Panc1 (cell line): ENCODE data around the gene GNE. TPM values are rescaled to one million over a fixed set of nuclear protein-coding genes. Genes with fewer than 3 reads are reported as not detected.

Source experiments
- ATAC-seq: fragments of 200-7000 bp; cut with Tn5 transposase; 2 replicates; pipeline ENCODE4 v1.9.1; 2020; ENCODE audit warnings: mild to moderate bottlenecking, moderate library complexity
- BruUV-seq: library from RNA; stranded (reverse); fragments of 400-500 nt; replicated peaks from 2 replicates; lab custom pipeline; 2021; lab: Mats Ljungman, UMichigan
- CTCF ChIA-PET: fragments of 300-600 bp; sonication (Branson Sonifier 250); formaldehyde crosslinking; loops from one replicate; lab custom pipeline; 2022; ENCODE audit warnings: antibody characterized with exemption; lab: Charles Lee
- POLR2A ChIA-PET: fragments of 300-600 bp; sonication (Branson Sonifier 250); formaldehyde crosslinking; loops from one replicate; lab custom pipeline; 2022; ENCODE audit warnings: antibody characterized with exemption; lab: Charles Lee
- DNase-seq: peaks from one replicate; pipeline ENCODE4 v3.0.0-alpha.2; 2010; ENCODE audit warnings: low read depth, low spot score
- H3K27ac ChIP-seq: 2 replicates; pipeline ENCODE4 v1.5.1; 2011; ENCODE audit warnings: mild to moderate bottlenecking, low read length, inconsistent platforms
- H3K27me3 ChIP-seq: fragments of 200-500 bp; sonication (Bioruptor generic); 2 replicates; pipeline ENCODE4 v1.6.0; 2014; ENCODE audit warnings: low read length, inconsistent platforms; ENCODE audit not compliant: control insufficient read depth, insufficient read depth
- H3K36me3 ChIP-seq: fragments of 200-500 bp; sonication (Bioruptor generic); 2 replicates; pipeline ENCODE4 v1.5.1; 2014; ENCODE audit warnings: inconsistent platforms, mild to moderate bottlenecking, low read length, moderate library complexity; ENCODE audit not compliant: control insufficient read depth, insufficient read depth
- H3K4me1 ChIP-seq: 2 replicates; pipeline ENCODE4 v1.5.1; 2011; ENCODE audit warnings: inconsistent platforms, mild to moderate bottlenecking, low read length, moderate library complexity; ENCODE audit not compliant: control insufficient read depth, insufficient read depth
- H3K4me3 ChIP-seq, 2 experiments: 2 replicates each; pipeline ENCODE4 v1.5.1; 2011 to 2012; ENCODE audit warnings: low read depth in 2 of 2, low read length in 2 of 2, mild to moderate bottlenecking in 2 of 2, inconsistent platforms in 1 of 2, moderate library complexity in 1 of 2
- H3K9me3 ChIP-seq: fragments of 200-500 bp; sonication (Bioruptor generic); 2 replicates; pipeline ENCODE4 v1.5.1; 2014; ENCODE audit warnings: low read depth, mild to moderate bottlenecking, inconsistent platforms, low read length, moderate library complexity; ENCODE audit not compliant: control insufficient read depth, insufficient read depth
- CTCF ChIP-seq: fragments of 450-650 bp; IDR thresholded peaks from 2 replicates; pipeline ENCODE4 v1.5.1; 2017; ENCODE audit warnings: mild to moderate bottlenecking
- POLR2AphosphoS5 ChIP-seq: IDR thresholded peaks from 2 replicates; pipeline ENCODE4 v1.6.1; 2012; ENCODE audit warnings: mild to moderate bottlenecking, low read depth, low read length, moderate library complexity
- REST ChIP-seq, 2 experiments: IDR thresholded peaks; 2 replicates each; pipeline ENCODE4 v1.6.1; 2011 to 2012; ENCODE audit warnings: low read depth in 2 of 2, control low read depth in 1 of 2, low read length in 1 of 2, mild to moderate bottlenecking in 1 of 2, moderate library complexity in 1 of 2; ENCODE audit not compliant: insufficient read depth in 1 of 2
- SIN3A ChIP-seq: IDR thresholded peaks from 2 replicates; pipeline ENCODE4 v1.6.1; 2012; ENCODE audit warnings: low read depth, mild to moderate bottlenecking, low read length, moderate library complexity, borderline replicate concordance; ENCODE audit not compliant: insufficient read depth
- TCF7L2 ChIP-seq: IDR thresholded peaks from 2 replicates; pipeline ENCODE4 v1.6.1; 2011; ENCODE audit warnings: mild to moderate bottlenecking, low read depth, low read length, inconsistent platforms
- in situ Hi-C: cut with HindIII; loops from 2 replicates; pipeline ENCODE4 v1.10.0; 2016; ENCODE audit warnings: low sequenced_read_pairs, low pct_unique_long_range_greater_than_20kb
- intact Hi-C: fragments of 100-400 bp; cut with micrococcal nuclease; formaldehyde crosslinking; loops from one replicate; pipeline ENCODE4 v1.10.0; 2022; ENCODE audit not compliant: unreplicated experiment
- total RNA-seq: library from RNA; stranded (reverse); gene quantifications from one replicate; pipeline ENCODE4 v1.2.1, GENCODE V29; 2021; ENCODE audit not compliant: unreplicated experiment

The GNE gene
- total RNA-seq, 1 experiment from 2014 or later: 107 TPM

DNA sequence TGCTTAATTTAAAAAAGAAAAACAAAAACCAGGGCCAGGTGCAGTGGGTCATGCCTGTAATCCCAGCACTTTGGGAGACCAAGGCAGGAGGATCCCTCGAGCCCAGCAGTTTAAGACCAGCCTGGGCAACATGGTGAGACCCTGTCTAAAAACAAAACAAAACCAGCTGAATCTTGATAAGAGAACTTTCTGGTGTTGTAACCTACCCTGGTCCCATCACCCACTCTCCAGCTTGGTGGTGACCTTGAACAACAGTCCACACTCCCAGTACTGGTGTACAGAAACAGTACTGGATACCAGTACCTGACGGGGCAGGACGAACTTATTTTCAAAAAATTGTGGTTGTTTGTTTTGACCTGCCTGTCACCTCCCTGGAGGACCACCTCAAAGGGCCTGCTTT is 36.6 kb downstream of the GNE start:
- ATAC-seq (no peak), DNase-seq (no peak)
- CTCF ChIA-PET: no interaction called here
- Histone ChIP-seq H3K4me1 (no peaks in the 10 kb centered on the region), H3K9me3 (no peaks in the 10 kb centered on the region), H3K36me3 (peaks cover 45% of the 10 kb centered on the region), H3K27me3 (no peaks in the 10 kb centered on the region), H3K27ac (no peak overlapping the region), H3K4me3 (no peak overlapping the region)
- BruUV-seq: no TSS peak
- in situ Hi-C loops (no loop called here), intact Hi-C loops (no loop called here)
- POLR2A ChIA-PET: no interaction called here
- no peak for TF ChIP-seq SIN3A
- no peak for TF ChIP-seq REST (IDR thresholded peaks at IDR 0.05; ENCODE audit: insufficient read depth in 1 of 2, low read depth in 2 of 2, low read length in 1 of 2)
- TF ChIP-seq TCF7L2: no peak
- no peak for TF ChIP-seq CTCF
- TF ChIP-seq POLR2AphosphoS5: no peak

GRCh38 chr9:36218411-36218901 is 39.8 kb downstream of the GNE start:
- in situ Hi-C loops: no loop called here
- no peak overlapping the region for H3K4me3 ChIP-seq
- no TSS peak for BruUV-seq
- peaks cover 54% of the 10 kb centered on the region for H3K36me3 ChIP-seq
- no peaks in the 10 kb centered on the region for H3K9me3 ChIP-seq
- TF ChIP-seq POLR2AphosphoS5: no peak
- TF ChIP-seq CTCF: no peak
- TF ChIP-seq REST (IDR thresholded peaks at IDR 0.05; ENCODE audit: insufficient read depth in 1 of 2, low read depth in 2 of 2, low read length in 1 of 2): no peak
- TF ChIP-seq TCF7L2: no peak
- intact Hi-C loops: no loop called here
- no peak overlapping the region for H3K27ac ChIP-seq
- DNase-seq (no peak), ATAC-seq (0 out of 2 replicates have a peak, but pooled peaks have one; percentile 8)
- no peaks in the 10 kb centered on the region for H3K4me1 ChIP-seq
- ChIA-PET CTCF (no interaction called here), POLR2A (no interaction called here)
- H3K27me3 ChIP-seq: no peaks in the 10 kb centered on the region
